Fibroblast of lung (primary cell): ENCODE measurements around the gene DAGLA. TPM values are rescaled to one million over a fixed set of nuclear protein-coding genes. Genes with fewer than 3 reads are reported as not detected.

Experiments
- DNase-seq, 2 donors: peaks; one replicate each; pipeline versions ENCODE4 v3.0.0 to v3.0.0-alpha.2; 2010; ENCODE audit warnings: low read depth in 2 of 2
- H2AFZ ChIP-seq: 2 replicates; pipeline ENCODE4 v1.5.1; 2012; ENCODE audit warnings: low read length, control low read depth, inconsistent platforms
- H3K27ac ChIP-seq: 2 replicates; pipeline ENCODE4 v1.5.1; 2011; ENCODE audit warnings: low read length, control low read depth; ENCODE audit not compliant: insufficient read depth
- H3K27me3 ChIP-seq: 2 replicates; pipeline ENCODE4 v1.5.1; 2011; ENCODE audit warnings: mild to moderate bottlenecking, low read length; ENCODE audit not compliant: control insufficient read depth, insufficient read depth
- H3K36me3 ChIP-seq: 2 replicates; pipeline ENCODE4 v1.5.1; 2011; ENCODE audit warnings: low read length; ENCODE audit not compliant: control insufficient read depth, insufficient read depth
- H3K4me1 ChIP-seq: 2 replicates; pipeline ENCODE4 v1.5.1; 2011; ENCODE audit warnings: low read length; ENCODE audit not compliant: control insufficient read depth, insufficient read depth; ENCODE audit errors: extremely low read depth
- H3K4me2 ChIP-seq: 2 replicates; pipeline ENCODE4 v1.5.1; 2011; ENCODE audit warnings: low read length, control low read depth; ENCODE audit not compliant: insufficient read depth; ENCODE audit errors: extremely low read depth
- H3K4me3 ChIP-seq, 4 experiments: fragments of 200-600 bp in 1 of 4; sonication (generic) in 1 of 4; replicated peaks in 1 of 4; 2 replicates each; pipeline ENCODE4 v1.5.1; 2011 to 2016; ENCODE audit warnings: low read length in 4 of 4, low read depth in 3 of 4, mild to moderate bottlenecking in 3 of 4, control low read depth in 2 of 4, inconsistent platforms in 1 of 4, mixed read lengths in 1 of 4; ENCODE audit not compliant: insufficient read depth in 1 of 4; ENCODE audit errors: control extremely low read depth in 1 of 4
- H3K79me2 ChIP-seq: 2 replicates; pipeline ENCODE4 v1.5.1; 2012; ENCODE audit warnings: mild to moderate bottlenecking, low read length, inconsistent platforms; ENCODE audit not compliant: control insufficient read depth, insufficient read depth
- H3K9ac ChIP-seq: 2 replicates; pipeline ENCODE4 v1.5.1; 2011; ENCODE audit warnings: mild to moderate bottlenecking, low read length, control low read depth; ENCODE audit not compliant: insufficient read depth
- H3K9me3 ChIP-seq: 2 replicates; pipeline ENCODE4 v1.5.1; 2012; ENCODE audit warnings: low read depth, low read length; ENCODE audit not compliant: control insufficient read depth, insufficient read depth
- H4K20me1 ChIP-seq: 2 replicates; pipeline ENCODE4 v1.5.1; 2011; ENCODE audit warnings: low read length; ENCODE audit not compliant: control insufficient read depth, insufficient read depth; ENCODE audit errors: extremely low read depth
- EZH2 ChIP-seq: IDR thresholded peaks from 2 replicates; pipeline ENCODE4 v1.5.1; 2012; ENCODE audit warnings: low read length, control low read depth, mild to moderate bottlenecking; ENCODE audit errors: missing control alignments
- polyA plus RNA-seq, 2 donors: library from polyadenylated mRNA; depleted of rRNA in 1 of 2; stranded (reverse) in 1 of 2; unstranded in 1 of 2; fragments of >200 nt; gene quantifications; 2 replicates each; pipeline ENCODE4 v1.2.1, GENCODE V29; 2011 to 2012; ENCODE audit warnings: missing spikeins in 1 of 2
- total RNA-seq: library from RNA; depleted of rRNA; stranded (reverse); fragments of >200 nt; gene quantifications from 2 replicates; pipeline ENCODE4 v1.2.1, GENCODE V29; 2014
- TF ChIP-seq, protein P1 (sequence below), 2 donors: IDR thresholded peaks in 1 of 2; conservative IDR thresholded peaks in 1 of 2; 1 replicate in 1 of 2; 2 replicates in 1 of 2; pipeline ENCODE4 v1.5.1; 2011 to 2012; ENCODE audit warnings: low read length in 2 of 2, control low read depth in 1 of 2, inconsistent platforms in 1 of 2, low read depth in 1 of 2, mild to moderate bottlenecking in 1 of 2

The DAGLA gene
- total and polyA plus RNA-seq, 2 donors (not counting 1 experiment from before 2014, with no cell fraction given) = 1.00 to 2.0 TPM

DNA sequence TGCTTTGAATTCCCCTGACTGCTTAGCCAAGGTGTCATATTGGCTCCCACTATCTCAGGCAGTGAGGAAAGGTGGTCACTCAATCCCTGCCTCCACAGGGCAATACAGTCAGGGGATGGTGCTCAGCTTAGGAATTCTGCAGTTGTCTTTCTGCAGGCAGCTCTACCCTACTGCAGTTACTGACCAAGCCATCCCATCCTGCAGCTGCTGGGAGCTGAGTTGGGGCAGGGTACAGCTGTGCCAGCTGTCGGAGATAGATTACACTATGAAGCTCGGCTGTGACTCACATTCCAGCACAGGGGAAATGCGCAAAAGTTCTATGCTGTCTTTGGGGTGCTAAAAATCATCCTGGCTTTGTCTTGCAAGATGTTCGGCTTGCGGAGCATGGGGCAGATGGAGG, 4.4 kb upstream of the DAGLA start:
- no peaks in the 10 kb centered on the region for H3K4me1 ChIP-seq
- DNase-seq = no peak
- H3K27ac ChIP-seq = no peak overlapping the region
- H3K9ac ChIP-seq = no peak overlapping the region
- TF ChIP-seq, protein P1, sequence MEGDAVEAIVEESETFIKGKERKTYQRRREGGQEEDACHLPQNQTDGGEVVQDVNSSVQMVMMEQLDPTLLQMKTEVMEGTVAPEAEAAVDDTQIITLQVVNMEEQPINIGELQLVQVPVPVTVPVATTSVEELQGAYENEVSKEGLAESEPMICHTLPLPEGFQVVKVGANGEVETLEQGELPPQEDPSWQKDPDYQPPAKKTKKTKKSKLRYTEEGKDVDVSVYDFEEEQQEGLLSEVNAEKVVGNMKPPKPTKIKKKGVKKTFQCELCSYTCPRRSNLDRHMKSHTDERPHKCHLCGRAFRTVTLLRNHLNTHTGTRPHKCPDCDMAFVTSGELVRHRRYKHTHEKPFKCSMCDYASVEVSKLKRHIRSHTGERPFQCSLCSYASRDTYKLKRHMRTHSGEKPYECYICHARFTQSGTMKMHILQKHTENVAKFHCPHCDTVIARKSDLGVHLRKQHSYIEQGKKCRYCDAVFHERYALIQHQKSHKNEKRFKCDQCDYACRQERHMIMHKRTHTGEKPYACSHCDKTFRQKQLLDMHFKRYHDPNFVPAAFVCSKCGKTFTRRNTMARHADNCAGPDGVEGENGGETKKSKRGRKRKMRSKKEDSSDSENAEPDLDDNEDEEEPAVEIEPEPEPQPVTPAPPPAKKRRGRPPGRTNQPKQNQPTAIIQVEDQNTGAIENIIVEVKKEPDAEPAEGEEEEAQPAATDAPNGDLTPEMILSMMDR (conservative IDR thresholded peaks at IDR 0.05 in 1 of 2, IDR thresholded peaks at IDR 0.05 in 1 of 2; ENCODE audit: low read depth in 1 of 2, low read length in 2 of 2) = no peak
- TF ChIP-seq EZH2 = no peak
- no peaks in the 10 kb centered on the region for H3K79me2 ChIP-seq
- H2AFZ ChIP-seq = no peak overlapping the region
- no peaks in the 10 kb centered on the region for H4K20me1 ChIP-seq
- no peak overlapping the region for H3K4me3 ChIP-seq
- H3K4me2 ChIP-seq = no peak overlapping the region
- peaks cover 20% of the 10 kb centered on the region for H3K27me3 ChIP-seq
- H3K36me3 ChIP-seq = no peaks in the 10 kb centered on the region
- no peaks in the 10 kb centered on the region for H3K9me3 ChIP-seq

DNA sequence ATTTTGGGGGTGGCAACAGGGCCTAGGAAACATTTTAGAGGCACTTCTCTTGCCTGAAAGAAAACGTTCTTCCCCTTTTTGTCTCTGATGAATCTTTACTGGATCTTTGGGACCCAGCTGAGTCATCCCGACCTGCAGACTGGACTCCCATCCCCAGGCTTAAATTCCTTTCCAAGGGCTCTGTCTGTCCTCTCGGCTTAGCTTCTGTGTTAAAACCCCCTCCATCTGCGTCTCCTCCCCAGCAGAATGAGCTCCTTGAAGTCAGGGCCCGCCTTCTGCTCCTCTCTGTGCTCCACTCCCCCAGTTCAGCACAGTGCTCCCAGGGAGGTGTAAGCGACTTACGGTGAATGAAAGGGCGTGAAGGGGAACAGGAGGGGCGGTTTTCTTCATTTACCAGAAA, 895 bp upstream of the DAGLA start:
- H3K79me2 ChIP-seq = no peaks in the 10 kb centered on the region
- H4K20me1 ChIP-seq = no peaks in the 10 kb centered on the region
- no peaks in the 10 kb centered on the region for H3K9me3 ChIP-seq
- H3K27ac ChIP-seq = no peak overlapping the region
- peak in 1 of 2 donors; percentile 24 for DNase-seq
- H3K27me3 ChIP-seq = peaks cover 20% of the 10 kb centered on the region
- no peaks in the 10 kb centered on the region for H3K36me3 ChIP-seq
- no peaks in the 10 kb centered on the region for H3K4me1 ChIP-seq
- no peak overlapping the region for H3K4me2 ChIP-seq
- H3K9ac ChIP-seq = no peak overlapping the region
- H2AFZ ChIP-seq = no peak overlapping the region
- no peak for TF ChIP-seq EZH2
- TF ChIP-seq, protein P1 (conservative IDR thresholded peaks at IDR 0.05 in 1 of 2, IDR thresholded peaks at IDR 0.05 in 1 of 2; ENCODE audit: low read depth in 1 of 2, low read length in 2 of 2) = no peak
- H3K4me3 ChIP-seq = no peak overlapping the region

DNA sequence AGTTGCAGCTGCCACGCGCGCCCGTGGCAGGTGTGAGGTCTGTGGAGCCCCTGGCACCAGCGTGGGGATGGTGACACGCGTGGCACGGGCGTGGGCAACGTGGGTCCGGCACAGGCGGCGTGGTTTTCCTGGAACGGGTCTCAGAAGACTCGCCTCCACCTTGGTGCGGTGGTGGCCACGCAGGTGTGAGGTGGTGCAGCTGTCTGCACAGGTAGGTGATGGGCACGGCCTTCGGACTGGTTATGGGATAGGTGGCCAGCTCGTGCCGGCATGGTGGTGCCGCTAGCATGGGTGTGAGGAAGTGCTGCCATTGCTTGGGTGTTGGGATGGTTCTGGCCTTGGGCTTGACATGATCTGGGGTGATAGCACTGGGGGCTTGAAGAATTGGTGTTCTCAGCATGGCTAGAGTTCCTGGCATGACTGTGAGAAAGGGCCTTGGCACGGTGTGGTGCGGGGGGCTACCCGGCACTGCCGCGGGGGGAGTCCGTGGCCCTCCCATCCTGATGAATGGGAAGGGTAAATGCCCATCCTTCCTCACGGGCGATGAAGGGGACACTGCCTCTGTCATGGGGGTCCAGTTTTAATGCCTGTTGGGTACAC, 531 bp downstream of the DAGLA start:
- H3K9me3 ChIP-seq = no peaks in the 10 kb centered on the region
- peak; percentile 27 for TF ChIP-seq EZH2
- TF ChIP-seq, protein P1 (conservative IDR thresholded peaks at IDR 0.05 in 1 of 2, IDR thresholded peaks at IDR 0.05 in 1 of 2; ENCODE audit: low read depth in 1 of 2, low read length in 2 of 2) = no peak
- no peaks in the 10 kb centered on the region for H3K36me3 ChIP-seq
- H3K27me3 ChIP-seq = peaks cover 10% of the 10 kb centered on the region
- peak overlapping the region; percentile 47 for H3K9ac ChIP-seq
- no peak overlapping the region for H3K27ac ChIP-seq
- peaks cover 2% of the 10 kb centered on the region for H3K4me1 ChIP-seq
- H3K4me3 ChIP-seq = peak overlapping the region; percentile 46 to 62 (median 54)
- DNase-seq = no peak
- peak overlapping the region; percentile 83 for H3K4me2 ChIP-seq
- peak overlapping the region; percentile 52 for H2AFZ ChIP-seq
- H4K20me1 ChIP-seq = no peaks in the 10 kb centered on the region
- no peaks in the 10 kb centered on the region for H3K79me2 ChIP-seq
